Measurements from ENCODE around the gene SPTLC1. TPM values are rescaled to one million over a fixed set of nuclear protein-coding genes. Genes with fewer than 3 reads are reported as not detected.
"Not testable (repeated sequence)": the region's sequence is repeated elsewhere in the genome, so short reads cannot be mapped to it uniquely, and the experiment has no call there.

The SPTLC1 gene
- polyA plus RNA-seq, 1 donor from 2014 or later, result 74.8 TPM

GRCh38 chr9:92003308-92004044 lies 111.7 kb downstream of the SPTLC1 start:
- Histone ChIP-seq H2AFZ (ENCODE audit: low read depth, low read length) (no peak overlapping the region), H3K9me3 (ENCODE audit: low read length) (no peaks in the 10 kb centered on the region), H4K20me1 (ENCODE audit: insufficient read depth) (no peaks in the 10 kb centered on the region), H3K27ac (ENCODE audit: low read length) (no peak overlapping the region), H3F3A (ENCODE audit: insufficient read depth, low read length, poor library complexity, severe bottlenecking) (no peaks in the 10 kb centered on the region), H3K27me3 (ENCODE audit: insufficient read depth, low read depth, low read length) (no peaks in the 10 kb centered on the region), H3K9ac (ENCODE audit: low read length) (no peak overlapping the region), H3K79me2 (replicated peaks; ENCODE audit: insufficient read depth, low read length) (no peaks in the 10 kb centered on the region), H3K36me3 (ENCODE audit: insufficient read depth, low read length) (no peaks in the 10 kb centered on the region), H3K4me3 (ENCODE audit: low read length) (no peak overlapping the region), H3K9me2 (ENCODE audit: insufficient read depth, low read length) (no peaks in the 10 kb centered on the region), H3K4me2 (ENCODE audit: low read length) (no peak overlapping the region)
- TF ChIP-seq TAF1 (IDR thresholded peaks at IDR 0.05; ENCODE audit: low read depth) (no peak), SMC3 (conservative IDR thresholded peaks at IDR 0.05; ENCODE audit: poor library complexity) (no peak), EZH2 (IDR thresholded peaks at IDR 0.05; ENCODE audit: borderline replicate concordance, insufficient read depth, low read length, poor library complexity, severe bottlenecking) (no peak), MXI1 (conservative IDR thresholded peaks at IDR 0.05; ENCODE audit: poor library complexity, severe bottlenecking) (no peak), EP300 (conservative IDR thresholded peaks at IDR 0.05; ENCODE audit: poor library complexity, severe bottlenecking) (no peak), RAD21 (conservative IDR thresholded peaks at IDR 0.05) (no peak), POLR2AphosphoS5 (IDR thresholded peaks at IDR 0.05) (no peak), REST (IDR thresholded peaks at IDR 0.05; ENCODE audit: borderline replicate concordance) (no peak)
- TF ChIP-seq, protein P1, sequence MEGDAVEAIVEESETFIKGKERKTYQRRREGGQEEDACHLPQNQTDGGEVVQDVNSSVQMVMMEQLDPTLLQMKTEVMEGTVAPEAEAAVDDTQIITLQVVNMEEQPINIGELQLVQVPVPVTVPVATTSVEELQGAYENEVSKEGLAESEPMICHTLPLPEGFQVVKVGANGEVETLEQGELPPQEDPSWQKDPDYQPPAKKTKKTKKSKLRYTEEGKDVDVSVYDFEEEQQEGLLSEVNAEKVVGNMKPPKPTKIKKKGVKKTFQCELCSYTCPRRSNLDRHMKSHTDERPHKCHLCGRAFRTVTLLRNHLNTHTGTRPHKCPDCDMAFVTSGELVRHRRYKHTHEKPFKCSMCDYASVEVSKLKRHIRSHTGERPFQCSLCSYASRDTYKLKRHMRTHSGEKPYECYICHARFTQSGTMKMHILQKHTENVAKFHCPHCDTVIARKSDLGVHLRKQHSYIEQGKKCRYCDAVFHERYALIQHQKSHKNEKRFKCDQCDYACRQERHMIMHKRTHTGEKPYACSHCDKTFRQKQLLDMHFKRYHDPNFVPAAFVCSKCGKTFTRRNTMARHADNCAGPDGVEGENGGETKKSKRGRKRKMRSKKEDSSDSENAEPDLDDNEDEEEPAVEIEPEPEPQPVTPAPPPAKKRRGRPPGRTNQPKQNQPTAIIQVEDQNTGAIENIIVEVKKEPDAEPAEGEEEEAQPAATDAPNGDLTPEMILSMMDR (IDR thresholded peaks at IDR 0.05; ENCODE audit: poor library complexity, severe bottlenecking), result no peak

GRCh38 chr9:92001948-92002347 lies 113.3 kb downstream of the SPTLC1 start:
- H3F3A ChIP-seq (ENCODE audit: insufficient read depth, low read length, poor library complexity, severe bottlenecking); H3K4me2 ChIP-seq (ENCODE audit: low read length); H3K79me2 ChIP-seq (replicated peaks; ENCODE audit: insufficient read depth, low read length); H2AFZ ChIP-seq (ENCODE audit: low read depth, low read length); H3K9me2 ChIP-seq (ENCODE audit: insufficient read depth, low read length); H3K27me3 ChIP-seq (ENCODE audit: insufficient read depth, low read depth, low read length); H4K20me1 ChIP-seq (ENCODE audit: insufficient read depth); H3K9ac ChIP-seq (ENCODE audit: low read length); H3K27ac ChIP-seq (ENCODE audit: low read length); H3K36me3 ChIP-seq (ENCODE audit: insufficient read depth, low read length); H3K9me3 ChIP-seq (ENCODE audit: low read length); H3K4me3 ChIP-seq (ENCODE audit: low read length): not testable (repeated sequence)
